Omental fat pad (tissue), 4 donors: ENCODE measurements around the gene KRT76. TPM values are rescaled to one million over a fixed set of nuclear protein-coding genes. Genes with fewer than 3 reads are reported as not detected.

ENCODE experiments used
- ATAC-seq: fragments of 150-250 bp; one replicate; pipeline ENCODE4 v1.9.1; 2016; ENCODE audit warnings: mild to moderate bottlenecking, moderate library complexity; ENCODE audit not compliant: low FRiP score
- DNase-seq: peaks from one replicate; pipeline ENCODE4 v3.0.0-alpha.2; 2019; ENCODE audit warnings: low spot score
- total RNA-seq, 4 donors: library from RNA; depleted of rRNA; stranded (reverse); fragments of >200 nt; gene quantifications; one replicate each; pipeline ENCODE4 v1.1.0, GENCODE V29; 2016
- TF ChIP-seq, protein P1 (sequence below), 3 donors: fragments of 450-650 bp; IDR thresholded peaks; one replicate each; pipeline ENCODE4 v1.5.1; 2016 to 2017; ENCODE audit warnings: antibody characterized with exemption in 3 of 3, mild to moderate bottlenecking in 3 of 3, moderate library complexity in 2 of 3

The KRT76 gene
- total RNA-seq: not detected

DNA sequence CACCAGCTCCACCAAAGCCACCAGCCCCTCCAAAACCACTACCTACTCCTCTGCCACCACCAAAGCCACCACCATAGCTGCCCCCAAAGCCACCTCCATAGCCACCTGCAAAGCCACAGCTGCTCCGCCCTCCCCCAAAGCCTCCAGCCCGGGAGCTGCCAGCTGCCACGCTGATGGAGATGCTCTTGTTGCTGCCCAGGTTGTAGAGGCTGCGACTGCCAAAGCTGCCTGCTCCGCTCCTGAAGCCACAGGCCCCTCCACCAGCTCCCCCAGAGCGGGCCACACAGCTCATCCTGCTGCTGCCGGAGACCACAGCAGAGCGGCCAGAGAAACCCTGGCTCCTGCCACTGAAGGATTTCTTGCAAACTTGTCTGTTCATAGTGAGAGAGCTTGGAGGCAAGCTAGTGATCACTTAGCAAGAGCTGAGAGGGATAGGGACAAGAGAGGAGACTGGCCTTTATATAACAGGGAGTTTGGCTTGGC is at the start of gene KRT76:
Gene KRT76, minus strand, starts transcription at position 433 of the 483 bp plus-strand sequence. Its CDS starts 54 bp downstream, at position 379.
- DNase-seq (no peak), ATAC-seq (no peak)
- TF ChIP-seq, protein P1, sequence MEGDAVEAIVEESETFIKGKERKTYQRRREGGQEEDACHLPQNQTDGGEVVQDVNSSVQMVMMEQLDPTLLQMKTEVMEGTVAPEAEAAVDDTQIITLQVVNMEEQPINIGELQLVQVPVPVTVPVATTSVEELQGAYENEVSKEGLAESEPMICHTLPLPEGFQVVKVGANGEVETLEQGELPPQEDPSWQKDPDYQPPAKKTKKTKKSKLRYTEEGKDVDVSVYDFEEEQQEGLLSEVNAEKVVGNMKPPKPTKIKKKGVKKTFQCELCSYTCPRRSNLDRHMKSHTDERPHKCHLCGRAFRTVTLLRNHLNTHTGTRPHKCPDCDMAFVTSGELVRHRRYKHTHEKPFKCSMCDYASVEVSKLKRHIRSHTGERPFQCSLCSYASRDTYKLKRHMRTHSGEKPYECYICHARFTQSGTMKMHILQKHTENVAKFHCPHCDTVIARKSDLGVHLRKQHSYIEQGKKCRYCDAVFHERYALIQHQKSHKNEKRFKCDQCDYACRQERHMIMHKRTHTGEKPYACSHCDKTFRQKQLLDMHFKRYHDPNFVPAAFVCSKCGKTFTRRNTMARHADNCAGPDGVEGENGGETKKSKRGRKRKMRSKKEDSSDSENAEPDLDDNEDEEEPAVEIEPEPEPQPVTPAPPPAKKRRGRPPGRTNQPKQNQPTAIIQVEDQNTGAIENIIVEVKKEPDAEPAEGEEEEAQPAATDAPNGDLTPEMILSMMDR (IDR thresholded peaks at IDR 0.05): no peak

DNA sequence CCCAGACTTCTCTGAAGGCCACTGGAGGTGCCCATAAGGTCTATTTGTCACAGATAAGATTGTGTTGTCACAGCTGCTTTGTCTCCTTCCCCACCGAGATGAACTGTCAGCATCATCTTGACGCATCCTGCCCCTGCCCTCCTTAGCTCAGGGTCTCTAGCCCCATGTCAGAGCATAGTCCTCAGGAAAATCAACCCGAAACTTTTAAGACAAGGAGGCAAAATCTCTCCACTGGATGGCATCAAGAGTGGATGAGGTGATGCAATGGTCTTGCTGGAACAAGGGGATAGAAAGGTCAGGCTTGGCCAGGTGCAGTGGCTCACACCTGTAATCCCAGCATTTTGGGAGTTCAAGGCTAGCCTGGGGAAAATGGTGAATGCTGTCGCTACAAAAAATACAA is 48.8 kb upstream of the KRT76 start:
- TF ChIP-seq, protein P1 (IDR thresholded peaks at IDR 0.05): no peak
- DNase-seq (no peak), ATAC-seq (no peak)

DNA sequence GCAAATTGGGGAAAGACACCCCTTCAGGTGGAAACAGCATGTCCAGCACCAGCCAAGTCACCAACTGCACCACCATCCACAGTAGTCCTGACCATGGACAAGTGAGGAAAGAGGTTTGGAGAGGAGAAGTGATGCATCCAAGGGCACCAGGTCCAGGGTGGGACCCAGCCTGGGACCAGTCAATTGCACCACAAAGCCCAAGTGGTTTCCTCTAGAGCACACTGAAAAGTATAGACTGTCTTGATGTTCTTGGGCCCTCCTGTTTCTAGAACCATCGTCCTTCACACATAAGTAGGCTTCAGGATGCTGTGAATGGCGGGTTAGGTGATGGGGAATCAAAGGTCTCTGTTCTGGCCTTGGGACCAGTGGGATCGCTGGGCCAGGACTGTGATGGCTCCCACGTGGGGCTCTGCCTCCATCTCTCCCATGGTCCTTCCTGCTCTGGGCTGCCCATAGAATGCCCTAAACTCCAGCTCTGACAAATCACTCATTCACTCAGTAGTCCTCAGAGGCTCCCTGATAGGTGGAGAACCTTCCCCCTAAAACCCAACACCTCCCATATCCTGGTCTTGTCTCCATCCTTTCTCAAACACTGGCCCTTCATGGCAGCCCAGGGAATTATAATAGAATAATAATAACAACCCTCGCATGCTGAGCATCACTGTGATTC is 47.7 kb upstream of the KRT76 start:
- ATAC-seq: no peak
- no peak for DNase-seq
- TF ChIP-seq, protein P1 (IDR thresholded peaks at IDR 0.05): no peak

DNA sequence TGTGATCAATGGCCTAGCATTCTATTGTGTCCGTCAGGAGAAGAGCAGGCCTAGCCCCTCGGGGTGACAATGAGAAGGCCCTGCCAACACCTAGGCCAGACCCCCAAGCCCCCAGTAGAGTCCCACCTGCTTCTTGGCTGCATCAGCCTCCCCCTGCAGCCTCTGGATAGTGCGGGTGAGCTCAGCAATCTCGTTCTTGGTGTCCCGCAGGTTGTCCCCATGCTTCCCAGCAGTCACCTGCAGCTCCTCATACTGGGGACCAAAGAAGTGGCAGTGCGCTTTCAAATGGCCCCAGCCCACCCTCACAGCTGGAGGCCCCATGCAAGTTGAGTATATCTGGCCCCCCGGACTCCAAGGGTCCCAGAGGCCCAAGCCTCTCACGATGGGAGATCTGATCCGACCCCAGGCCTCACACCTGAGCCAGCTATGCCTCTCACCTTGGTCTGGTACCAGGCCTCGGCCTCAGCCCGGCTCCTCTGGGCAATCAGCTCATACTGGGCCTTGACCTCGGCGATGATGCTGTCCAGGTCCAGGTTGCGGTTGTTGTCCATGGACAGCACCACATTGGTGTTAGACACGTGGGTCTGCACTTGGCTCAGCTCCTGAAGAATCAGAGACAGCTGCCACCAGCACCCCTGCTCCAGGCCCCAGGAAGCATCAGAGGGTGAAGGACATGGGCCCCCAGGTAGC is 46.8 kb upstream of the KRT76 start:
- ATAC-seq: no peak
- DNase-seq: no peak
- TF ChIP-seq, protein P1 (IDR thresholded peaks at IDR 0.05): no peak

DNA sequence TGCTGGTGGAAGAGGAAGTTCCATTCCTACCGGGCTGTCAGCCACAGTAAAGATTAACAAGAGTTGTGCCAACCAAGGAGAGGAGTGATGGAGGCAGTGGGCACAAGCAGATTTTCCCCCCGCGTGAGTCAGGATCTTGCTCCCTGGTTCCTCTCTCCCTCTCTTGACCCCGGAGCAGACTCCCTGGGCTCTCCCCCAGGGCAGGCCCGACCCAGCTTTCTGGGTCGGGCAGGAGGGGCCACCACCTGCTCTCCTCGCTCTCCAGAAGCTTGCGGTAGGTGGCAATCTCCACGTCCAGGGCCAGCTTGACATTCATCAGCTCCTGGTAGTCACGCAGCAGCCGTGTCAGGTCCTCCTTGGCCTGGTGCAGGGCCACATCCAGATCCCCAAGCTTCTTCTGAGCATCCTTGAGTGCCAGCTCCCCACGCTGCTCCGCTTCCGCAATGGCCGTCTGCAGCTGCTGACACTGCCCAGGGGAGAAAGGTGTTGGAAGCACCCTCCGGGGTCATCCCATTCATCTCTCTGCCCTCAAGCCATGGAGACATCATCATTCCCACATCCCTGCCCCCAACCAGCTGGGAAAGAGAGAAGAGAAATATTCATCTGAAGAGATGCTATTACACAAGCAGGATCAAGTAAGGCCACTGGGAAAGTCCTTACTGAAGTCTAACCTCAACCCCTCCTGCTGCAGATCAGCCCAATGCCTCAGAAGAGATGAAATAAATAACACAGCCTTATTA is 45.8 kb upstream of the KRT76 start:
- TF ChIP-seq, protein P1 (IDR thresholded peaks at IDR 0.05): no peak
- ATAC-seq (no peak), DNase-seq (no peak)

DNA sequence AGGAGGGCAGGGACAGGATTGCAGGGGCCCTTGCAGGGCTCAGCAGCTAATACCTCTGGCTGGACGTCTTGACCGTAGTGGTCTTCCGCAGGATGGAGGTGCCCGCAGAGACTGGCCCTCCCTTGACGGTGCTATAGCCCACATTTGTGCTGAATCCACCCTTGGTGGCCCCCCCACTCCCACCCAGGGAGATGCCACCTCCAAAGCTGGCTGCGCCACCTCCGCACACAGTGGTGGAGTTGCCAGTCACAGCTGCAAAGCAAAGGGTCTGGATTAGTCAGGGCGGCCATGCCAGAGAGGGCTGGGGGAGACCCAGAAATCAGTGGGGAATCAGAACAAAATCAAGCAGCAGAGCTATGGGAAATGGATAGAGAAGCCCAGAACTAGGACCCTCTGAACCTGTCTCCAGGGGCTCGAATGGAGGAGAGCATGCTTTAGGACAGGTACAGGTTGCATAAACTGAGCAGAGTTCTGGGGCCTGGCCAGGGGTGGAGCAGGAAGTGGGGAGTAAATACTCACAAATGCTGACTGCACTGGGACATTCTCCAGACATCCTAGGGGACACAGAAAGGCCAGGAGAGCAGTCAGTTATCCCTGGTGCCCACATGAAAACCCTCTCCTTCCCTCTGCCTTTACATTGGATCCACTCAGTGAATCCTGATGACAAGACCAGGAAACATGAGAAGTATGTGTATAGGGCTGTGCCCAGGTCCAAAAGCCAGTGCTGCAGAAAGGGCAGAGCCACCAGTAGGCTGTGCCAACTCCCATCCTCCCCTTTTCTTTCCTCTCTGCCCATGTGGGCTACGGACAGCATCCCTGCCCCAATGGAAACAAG is 44.9 kb upstream of the KRT76 start:
- ATAC-seq (no peak), DNase-seq (no peak)
- TF ChIP-seq, protein P1 (IDR thresholded peaks at IDR 0.05): no peak
